ENCODE results near the gene ZNF215. TPM values are rescaled to one million over a fixed set of nuclear protein-coding genes. Genes with fewer than 3 reads are reported as not detected.

The ZNF215 gene
- total and polyA plus RNA-seq, 2 of the 8 experiments (the other 6 are each of a cell fraction or from before 2014, with no cell fraction given) = 6.4 to 17.9 TPM

- TF ChIP-seq CREB1 (IDR thresholded peaks at IDR 0.05) = no peak
Measured at GRCh38 chr11:6927030-6927617, 898 bp downstream of the ZNF215 start (continued).

Data from H1 (cell line).